ENCODE data around the gene TWIST2.

Gene TWIST2

GRCh38 chr2:238921681-238922319, 73.9 kb downstream of the TWIST2 start:
- no peak for DNase-seq

GRCh38 chr2:238922435-238922834, 74.5 kb downstream of the TWIST2 start:
- DNase-seq = no peak

GRCh38 chr2:238924032-238924431, 76.1 kb downstream of the TWIST2 start:
- no peak for DNase-seq

DNA sequence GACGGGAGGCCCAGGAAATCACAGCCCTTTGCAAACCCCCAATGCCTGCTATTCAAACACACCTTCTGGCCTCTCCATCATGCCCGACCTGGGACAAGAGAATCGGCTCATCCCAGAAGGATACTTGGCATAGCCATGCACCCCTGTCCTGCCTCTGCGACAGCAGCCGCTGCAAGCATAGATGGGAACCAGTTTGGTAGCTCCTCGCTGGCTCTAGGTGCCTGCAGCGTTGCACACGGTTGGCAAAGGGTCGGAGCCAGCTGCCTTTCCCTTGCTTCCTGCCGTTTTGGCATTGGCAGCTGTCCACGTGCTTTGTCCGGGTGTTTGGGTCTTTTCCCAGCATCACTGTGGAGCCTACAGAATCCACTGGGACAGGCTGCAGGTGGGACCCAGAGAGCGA, 76.9 kb downstream of the TWIST2 start:
- no peak for DNase-seq

GRCh38 chr2:238925281-238925680, 77.4 kb downstream of the TWIST2 start:
- DNase-seq = no peak

DNA sequence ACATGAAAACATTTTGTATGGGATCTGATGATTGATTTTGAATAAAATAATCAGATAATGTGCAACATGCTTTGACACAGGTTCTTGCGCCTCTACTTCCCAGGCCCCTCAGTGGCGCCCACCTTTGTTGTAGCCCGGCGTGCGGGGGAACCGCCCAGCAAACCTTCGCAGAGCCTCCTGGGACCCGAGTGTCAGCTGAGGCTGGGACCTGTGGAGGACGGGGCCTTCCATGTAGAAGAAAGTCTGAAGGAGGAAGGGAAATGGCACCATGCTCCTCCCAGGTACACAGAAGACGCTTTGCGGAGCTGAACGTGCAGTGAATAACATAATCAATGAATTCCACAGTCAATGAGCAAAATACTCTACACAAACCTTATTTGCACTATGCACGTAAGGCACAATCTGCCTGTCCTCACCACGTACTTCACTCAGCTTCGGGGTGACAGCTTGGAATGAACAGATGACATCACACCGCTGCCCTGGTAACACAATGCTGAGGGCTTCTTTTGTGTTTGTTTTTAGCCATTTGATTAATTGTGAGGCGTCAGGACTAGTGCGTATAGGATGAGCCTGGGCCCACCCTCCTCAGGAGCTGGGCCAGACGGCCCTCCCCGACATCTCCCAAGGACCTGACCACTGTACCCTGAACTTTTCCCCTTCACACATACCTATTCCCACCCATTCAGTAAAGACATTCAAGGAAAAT, 78.1 kb downstream of the TWIST2 start:
- DNase-seq = no peak

GRCh38 chr2:238926761-238927611, 79.1 kb downstream of the TWIST2 start:
- DNase-seq = no peak

GRCh38 chr2:238927746-238928519, 80.0 kb downstream of the TWIST2 start:
- DNase-seq = no peak

- no peak for DNase-seq
These were observed 80.8 kb downstream of the TWIST2 start for GRCh38 chr2:238928520-238929241.

- DNase-seq = no peak
These were observed 81.6 kb downstream of the TWIST2 start for GRCh38 chr2:238929242-238930081.

GRCh38 chr2:238930216-238930615, 82.3 kb downstream of the TWIST2 start:
- no peak for DNase-seq

- DNase-seq = no peak
These were observed 88.5 kb downstream of the TWIST2 start for GRCh38 chr2:238936162-238937052.

GRCh38 chr2:238938003-238938400, 90.1 kb downstream of the TWIST2 start:
- no peak for DNase-seq

DNA sequence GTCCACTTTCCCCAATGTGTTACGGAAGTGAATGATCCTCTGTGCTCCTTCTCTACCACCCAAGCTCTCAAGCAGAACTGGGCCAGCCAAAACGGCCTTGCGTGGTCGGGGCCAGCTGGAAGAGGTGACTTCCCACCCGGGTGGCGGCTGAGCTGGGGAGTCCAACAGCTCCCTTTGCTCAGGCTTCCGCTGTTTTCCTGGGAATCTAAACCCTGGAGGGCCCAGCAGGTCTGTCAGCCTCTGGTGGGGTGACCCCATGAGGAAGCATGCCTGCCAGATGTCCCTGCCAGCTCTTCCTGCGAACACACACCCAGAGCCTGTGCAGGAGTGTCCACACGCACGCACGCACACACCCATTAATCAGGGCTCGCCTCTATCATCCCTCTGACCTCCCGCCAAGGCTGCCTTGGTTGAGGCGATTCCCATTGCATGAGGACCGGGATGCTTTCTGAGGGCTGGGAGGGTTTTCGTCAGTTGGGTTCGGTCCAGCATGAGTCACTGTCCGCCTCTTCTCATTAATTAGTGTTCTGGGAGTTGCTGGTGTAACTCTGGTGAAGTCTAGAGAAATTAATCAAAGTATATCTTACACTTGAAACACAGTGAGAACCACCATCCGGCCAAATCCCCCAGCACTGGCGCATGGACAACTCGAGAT, 90.6 kb downstream of the TWIST2 start:
- peak; percentile 95 for DNase-seq

GRCh38 chr2:238939074-238939473, 91.2 kb downstream of the TWIST2 start:
- DNase-seq = no peak

DNA sequence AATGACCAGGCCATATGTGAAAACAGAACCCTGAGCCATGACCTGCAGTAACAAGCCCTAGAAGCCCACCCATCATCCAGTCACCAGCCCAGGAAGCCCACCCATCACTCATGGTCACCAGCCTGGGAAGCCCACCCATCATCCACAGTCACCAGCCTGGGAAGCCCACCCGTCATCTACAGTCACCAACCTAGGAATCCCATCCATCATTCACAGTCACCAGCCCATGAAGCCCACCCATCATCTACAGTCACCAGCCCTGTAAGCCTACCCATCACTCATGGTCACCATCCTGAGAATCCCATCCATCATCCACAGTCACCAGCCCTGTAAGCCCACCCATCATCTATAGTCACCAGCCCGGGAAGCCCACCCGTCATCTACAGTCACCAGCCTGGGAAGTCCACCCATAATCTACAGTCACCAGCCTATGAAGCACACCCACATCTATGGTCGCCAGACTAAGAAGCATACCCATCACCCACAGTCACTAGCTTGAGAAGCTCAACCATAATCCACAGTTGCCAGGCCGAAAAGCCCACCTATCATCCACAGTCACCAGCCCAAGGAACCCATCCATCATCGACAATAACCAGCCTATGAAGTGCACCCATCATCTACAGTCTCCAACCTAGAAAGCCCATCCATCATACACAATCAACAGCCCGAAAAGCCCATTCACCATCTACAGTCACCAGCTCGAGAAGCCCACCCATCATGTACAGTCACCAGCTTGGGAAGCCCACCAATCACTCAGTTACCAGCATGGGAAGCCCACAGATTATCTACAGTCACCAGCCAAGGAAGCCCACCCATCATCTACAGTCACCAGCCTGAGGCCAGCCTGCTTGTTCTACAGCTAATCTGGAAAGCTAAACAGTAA, 91.9 kb downstream of the TWIST2 start:
- DNase-seq = no peak

GRCh38 chr2:238940806-238941205, 92.9 kb downstream of the TWIST2 start:
- no peak for DNase-seq

DNA sequence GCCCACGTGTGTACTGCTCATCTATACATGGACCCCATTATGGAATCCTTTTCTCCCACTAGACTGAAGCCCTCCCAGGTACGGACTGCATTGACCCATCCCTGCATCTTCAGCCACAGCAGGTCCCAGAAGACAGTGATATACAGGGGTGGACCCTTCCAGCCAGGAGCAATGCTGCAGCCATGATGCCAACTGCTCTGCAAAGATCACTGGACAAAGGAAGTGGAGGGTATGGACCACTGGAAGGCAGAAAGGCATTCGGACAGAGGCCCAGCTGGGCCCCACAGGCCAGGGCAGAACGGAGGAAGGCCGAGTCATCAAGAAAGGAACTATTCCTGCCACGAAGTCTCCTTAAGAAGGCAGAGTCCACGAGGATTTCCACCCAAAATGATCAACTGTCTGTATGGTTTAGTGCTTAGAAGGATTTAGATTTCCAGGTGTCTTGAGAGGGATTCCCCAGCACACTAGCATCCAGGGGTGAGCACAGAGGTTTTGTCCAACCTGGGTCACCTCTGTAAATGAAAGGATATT, 93.4 kb downstream of the TWIST2 start:
- DNase-seq = no peak
